Fibroblast of villous mesenchyme (primary cell): ENCODE data around the gene GUCY2C. TPM values are rescaled to one million over a fixed set of nuclear protein-coding genes. Genes with fewer than 3 reads are reported as not detected.
A peak's percentile ranks its signal among the peaks of the same experiment; 100 is the strongest.
"Not testable (repeated sequence)": the region's sequence is repeated elsewhere in the genome, so short reads cannot be mapped to it uniquely, and the experiment has no call there.

Experiments
- DNase-seq: peaks from one replicate; pipeline ENCODE4 v3.0.0-alpha.2; 2010; ENCODE audit warnings: low read depth
- H3K4me3 ChIP-seq: 2 replicates; pipeline ENCODE4 v1.5.1; 2011; ENCODE audit warnings: low read depth, mild to moderate bottlenecking, low read length
- CTCF ChIP-seq: IDR thresholded peaks from 2 replicates; pipeline ENCODE4 v1.5.1; 2012; ENCODE audit warnings: low read depth, mild to moderate bottlenecking, low read length; ENCODE audit not compliant: insufficient read depth
- total RNA-seq: library from RNA; depleted of rRNA; stranded (reverse); fragments of >200 nt; gene quantifications from 2 replicates; pipeline ENCODE4 v1.2.3, GENCODE V29; 2012

GUCY2C gene
- total RNA-seq: not detected in 2 replicates

- no peak within 1 kb of the TSS for H3K4me3 ChIP-seq
- DNase-seq: no peak
- no peak for TF ChIP-seq CTCF
Observed at GRCh38 chr12:14696265-14696741, at the start of gene GUCY2C. Gene GUCY2C (minus strand): TSS chr12:14696599. CDS start chr12:14696448, 151 bp downstream.

- H3K4me3 ChIP-seq: no peak overlapping the region
- TF ChIP-seq CTCF: no peak
- no peak for DNase-seq
Observed at GRCh38 chr12:14743061-14743460, 46.7 kb upstream of the GUCY2C start.

- no peak for DNase-seq
- H3K4me3 ChIP-seq: no peak overlapping the region
- no peak for TF ChIP-seq CTCF
Observed at GRCh38 chr12:14741942-14742341, 45.5 kb upstream of the GUCY2C start.

GRCh38 chr12:14741153-14741552 lies 44.8 kb upstream of the GUCY2C start:
- no peak for TF ChIP-seq CTCF
- DNase-seq: no peak
- no peak overlapping the region for H3K4me3 ChIP-seq

- H3K4me3 ChIP-seq, DNase-seq: not testable (repeated sequence)
Observed at GRCh38 chr12:14736441-14736840, 40.0 kb upstream of the GUCY2C start.

GRCh38 chr12:14731821-14732220 lies 35.4 kb upstream of the GUCY2C start:
- DNase-seq: no peak
- no peak for TF ChIP-seq CTCF
- H3K4me3 ChIP-seq: no peak overlapping the region

- no peak for DNase-seq
- no peak overlapping the region for H3K4me3 ChIP-seq
- TF ChIP-seq CTCF: no peak
Observed at GRCh38 chr12:14729586-14729985, 33.2 kb upstream of the GUCY2C start.

- peak; percentile 59 for DNase-seq
- TF ChIP-seq CTCF: peak; percentile 84
- no peak overlapping the region for H3K4me3 ChIP-seq
Observed at GRCh38 chr12:14723763-14724162, 27.4 kb upstream of the GUCY2C start.
